GM13977 (cell line): ENCODE data around the gene KIAA1217.

ENCODE experiments used
- DNase-seq: peaks from one replicate; pipeline ENCODE4 v3.0.0; 2012; ENCODE audit warnings: low spot score
- in situ Hi-C: fragments of 300-500 bp; cut with MboI; formaldehyde crosslinking; loops from one replicate; pipeline ENCODE4 v1.12.0; 2022; ENCODE audit warnings: low sequenced_read_pairs, low pct_unique_long_range_greater_than_20kb, mixed read lengths, inconsistent platforms; ENCODE audit not compliant: unreplicated experiment
- TF ChIP-seq, protein P1 (sequence below): IDR thresholded peaks from 2 replicates; pipeline ENCODE4 v1.5.1; 2012; ENCODE audit warnings: mild to moderate bottlenecking, control low read depth; ENCODE audit not compliant: insufficient read depth; ENCODE audit errors: extremely low read depth, missing control alignments

Gene KIAA1217

DNA sequence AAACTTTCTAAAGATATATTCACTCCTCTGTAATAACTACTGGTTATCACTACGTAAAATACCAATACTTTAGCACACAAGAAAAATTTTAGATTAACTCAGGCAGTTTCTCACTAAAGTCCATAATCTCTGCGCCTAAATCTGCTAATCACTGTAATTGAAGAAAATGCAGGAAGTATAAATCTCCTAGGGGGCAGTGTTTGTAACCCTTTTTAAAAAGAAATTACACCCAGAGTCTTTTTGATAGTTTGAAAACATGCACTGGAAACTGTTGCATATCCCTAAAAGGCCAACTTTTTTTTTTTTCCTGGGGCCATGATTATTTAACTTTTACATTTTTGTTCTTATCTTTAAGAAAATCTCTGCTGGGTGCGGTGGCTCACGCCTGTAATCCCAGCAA is 209.6 kb downstream of the KIAA1217 start:
- in situ Hi-C loops, result no loop called here
- TF ChIP-seq, protein P1, sequence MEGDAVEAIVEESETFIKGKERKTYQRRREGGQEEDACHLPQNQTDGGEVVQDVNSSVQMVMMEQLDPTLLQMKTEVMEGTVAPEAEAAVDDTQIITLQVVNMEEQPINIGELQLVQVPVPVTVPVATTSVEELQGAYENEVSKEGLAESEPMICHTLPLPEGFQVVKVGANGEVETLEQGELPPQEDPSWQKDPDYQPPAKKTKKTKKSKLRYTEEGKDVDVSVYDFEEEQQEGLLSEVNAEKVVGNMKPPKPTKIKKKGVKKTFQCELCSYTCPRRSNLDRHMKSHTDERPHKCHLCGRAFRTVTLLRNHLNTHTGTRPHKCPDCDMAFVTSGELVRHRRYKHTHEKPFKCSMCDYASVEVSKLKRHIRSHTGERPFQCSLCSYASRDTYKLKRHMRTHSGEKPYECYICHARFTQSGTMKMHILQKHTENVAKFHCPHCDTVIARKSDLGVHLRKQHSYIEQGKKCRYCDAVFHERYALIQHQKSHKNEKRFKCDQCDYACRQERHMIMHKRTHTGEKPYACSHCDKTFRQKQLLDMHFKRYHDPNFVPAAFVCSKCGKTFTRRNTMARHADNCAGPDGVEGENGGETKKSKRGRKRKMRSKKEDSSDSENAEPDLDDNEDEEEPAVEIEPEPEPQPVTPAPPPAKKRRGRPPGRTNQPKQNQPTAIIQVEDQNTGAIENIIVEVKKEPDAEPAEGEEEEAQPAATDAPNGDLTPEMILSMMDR, result no peak
- DNase-seq, result no peak

DNA sequence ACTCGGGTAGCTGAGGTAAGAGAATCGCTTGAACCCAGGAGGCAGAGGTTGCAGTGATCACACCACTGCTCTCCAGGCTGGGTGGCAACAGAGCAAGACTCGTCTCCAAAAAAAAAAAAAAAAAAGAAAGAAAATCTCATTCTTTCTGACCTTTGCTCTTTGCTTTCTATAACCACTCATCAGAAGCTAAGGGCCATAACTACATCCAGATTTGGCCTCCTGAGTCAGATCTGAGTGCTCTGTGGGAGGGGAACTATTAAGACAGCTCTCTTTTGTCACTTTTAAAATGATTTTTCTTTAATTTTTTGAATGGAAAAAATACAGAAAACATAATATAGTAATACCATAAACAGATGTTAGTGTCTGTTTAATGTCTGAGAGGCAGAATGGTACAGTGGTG is 210.1 kb downstream of the KIAA1217 start:
- TF ChIP-seq, protein P1, result no peak
- no peak for DNase-seq
- in situ Hi-C loops, result no loop called here

DNA sequence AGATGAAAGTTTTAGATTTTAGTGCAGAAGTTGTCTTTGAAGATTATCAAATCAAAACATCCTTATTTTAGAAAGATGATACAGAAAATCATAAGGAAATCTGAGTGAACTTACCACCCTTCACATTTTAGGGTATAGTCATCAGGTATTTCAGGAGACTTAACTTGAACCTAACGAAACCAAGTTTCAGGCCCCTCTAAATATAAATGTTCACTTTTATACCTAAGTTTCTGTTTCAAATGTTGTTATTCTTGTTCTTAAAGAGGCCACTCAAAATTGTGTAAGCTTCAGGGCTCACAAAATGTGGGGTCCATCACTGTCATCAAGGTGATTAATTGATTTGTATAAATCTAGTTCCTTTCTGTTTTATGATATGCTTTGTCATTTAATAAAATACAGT is 216.2 kb downstream of the KIAA1217 start:
- in situ Hi-C loops, result no loop called here
- TF ChIP-seq, protein P1, result no peak
- no peak for DNase-seq

DNA sequence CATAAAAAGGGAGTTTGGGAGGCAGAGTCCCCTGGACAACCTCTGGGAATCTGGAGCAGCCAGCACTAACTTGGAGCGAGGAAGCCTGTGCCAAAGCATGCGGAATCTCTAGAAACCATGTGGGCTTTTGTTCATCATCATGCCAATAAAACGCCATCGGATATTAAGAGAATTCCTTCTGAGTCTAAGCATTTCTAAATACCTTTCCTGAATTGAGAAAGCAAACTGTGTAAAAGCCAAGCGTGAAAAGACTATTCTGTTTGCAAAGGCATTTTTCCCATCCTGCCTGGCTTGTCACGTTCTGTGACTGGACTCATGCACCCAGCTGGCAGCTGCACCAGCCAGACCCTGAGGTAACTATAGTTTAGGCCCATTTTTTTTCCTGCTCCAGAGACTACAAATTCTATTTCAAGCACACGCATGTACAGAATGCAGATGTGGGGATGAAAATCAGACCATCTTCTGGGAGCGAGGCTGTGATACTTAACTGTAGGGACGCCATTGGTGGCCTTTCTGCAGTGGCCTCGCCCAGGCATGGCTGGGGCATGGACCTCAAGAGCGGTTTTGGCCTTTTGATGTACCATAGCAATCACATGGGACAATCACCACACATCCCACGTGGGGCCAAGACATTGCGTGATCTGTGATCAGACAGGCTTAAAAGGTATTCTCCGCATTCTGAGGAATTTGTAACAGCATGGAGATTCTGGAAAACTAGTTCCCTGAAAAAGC is 218.9 kb downstream of the KIAA1217 start:
- DNase-seq, result no peak
- in situ Hi-C loops, result no loop called here
- TF ChIP-seq, protein P1, result no peak

DNA sequence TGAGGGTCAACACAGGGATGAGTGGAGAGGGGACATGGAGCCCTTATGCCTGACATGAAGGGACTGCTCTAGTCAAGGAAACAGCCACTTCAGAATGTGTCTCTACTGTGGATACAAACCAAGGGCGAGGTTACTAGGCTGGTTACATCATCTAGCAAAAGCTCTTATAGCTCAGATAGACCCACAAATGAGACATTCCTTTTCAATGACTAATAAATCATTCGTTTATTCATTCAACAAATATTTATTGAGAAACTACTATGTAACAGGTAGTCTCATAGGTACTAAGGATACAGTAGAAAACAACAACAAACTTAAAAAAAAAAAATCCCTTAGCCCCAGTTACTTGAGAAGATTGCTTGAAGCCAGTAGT is 219.5 kb downstream of the KIAA1217 start:
- in situ Hi-C loops, result no loop called here
- no peak for DNase-seq
- TF ChIP-seq, protein P1, result no peak

DNA sequence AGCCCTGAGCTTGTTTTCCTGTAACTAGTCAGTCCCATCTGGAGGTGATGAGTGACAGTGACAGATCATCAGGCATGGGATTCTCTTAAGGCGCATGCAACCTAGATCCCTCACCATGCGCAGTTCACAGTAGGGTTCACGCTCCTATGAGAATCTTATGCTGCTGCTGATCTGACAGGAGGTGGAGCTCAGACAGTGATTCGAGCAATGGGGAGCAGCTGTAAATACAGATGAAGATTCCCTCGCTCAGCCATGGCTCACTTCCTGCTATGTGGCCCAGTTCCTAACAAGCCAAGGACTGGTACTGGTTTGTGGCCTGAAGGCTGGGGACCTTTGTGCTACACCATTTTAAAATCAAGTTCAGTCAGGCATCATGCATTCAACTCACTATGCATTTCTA is 221.7 kb downstream of the KIAA1217 start:
- TF ChIP-seq, protein P1, result no peak
- DNase-seq, result no peak
- in situ Hi-C loops, result no loop called here
